Endothelial cell of umbilical vein (primary cell): ENCODE data around the gene EIF4G2. TPM values are rescaled to one million over a fixed set of nuclear protein-coding genes. Genes with fewer than 3 reads are reported as not detected.

Experiments used
- BruUV-seq: library from RNA; stranded (reverse); fragments of 400-500 nt; replicated peaks from 2 replicates; lab custom pipeline; 2021; lab: Mats Ljungman, UMichigan
- CTCF ChIA-PET: fragments of 300-600, 350-600 bp; sonication (Branson Sonifier 250); formaldehyde crosslinking; loops from one replicate; lab custom pipeline; 2021; ENCODE audit warnings: antibody characterized with exemption, inconsistent platforms; lab: Charles Lee
- POLR2A ChIA-PET: fragments of 300-600, 350-600 bp; sonication (Branson Sonifier 250); formaldehyde crosslinking; loops from one replicate; lab custom pipeline; 2021; ENCODE audit warnings: antibody characterized with exemption, inconsistent platforms; lab: Charles Lee
- DNase-seq: peaks from one replicate; pipeline ENCODE4 v3.0.0-alpha.2; 2011; ENCODE audit warnings: low read depth, low spot score
- FAIRE-seq: peaks from 2 replicates; lab custom pipeline; 2011; peaks lifted over from hg19 to GRCh38; lab: Jason Lieb, UNC
- H2AFZ ChIP-seq: 2 replicates; pipeline ENCODE4 v1.6.0; 2012; ENCODE audit warnings: low read depth, low read length, control low read depth, inconsistent platforms
- H3K27ac ChIP-seq: 2 replicates; pipeline ENCODE4 v1.5.1; 2011; ENCODE audit warnings: low read depth, mild to moderate bottlenecking, control low read depth, low read length, moderate library complexity; ENCODE audit not compliant: insufficient read depth
- H3K27me3 ChIP-seq, 2 experiments: 2 replicates each; pipeline versions ENCODE4 v1.6.0 to v1.6.1; 2011; ENCODE audit warnings: low read length in 2 of 2, mixed read lengths in 1 of 2; ENCODE audit not compliant: control insufficient read depth in 2 of 2, insufficient read depth in 2 of 2
- H3K36me3 ChIP-seq, 2 experiments: 2 replicates in 1 of 2; 3 replicates in 1 of 2; pipeline ENCODE4 v1.5.1; 2011; ENCODE audit warnings: low read length in 2 of 2, mild to moderate bottlenecking in 1 of 2, moderate library complexity in 1 of 2; ENCODE audit not compliant: control insufficient read depth in 2 of 2, insufficient read depth in 2 of 2; ENCODE audit errors: extremely low read depth in 1 of 2
- H3K4me1 ChIP-seq: 3 replicates; pipeline ENCODE4 v1.5.1; 2011; ENCODE audit warnings: mild to moderate bottlenecking, low read length; ENCODE audit not compliant: control insufficient read depth, insufficient read depth; ENCODE audit errors: extremely low read depth
- H3K4me2 ChIP-seq: 2 replicates; pipeline ENCODE4 v1.6.1; 2011; ENCODE audit warnings: low read length, control low read depth, mixed read lengths; ENCODE audit not compliant: insufficient read depth
- H3K4me3 ChIP-seq, 3 experiments: fragments of 200-600 bp in 1 of 3; sonication (generic), shearing (Covaris generic) in 1 of 3; replicated peaks in 1 of 3; 2 replicates each; pipeline ENCODE4 v1.5.1; 2011 to 2016; ENCODE audit warnings: control low read depth in 3 of 3, low read length in 3 of 3, mild to moderate bottlenecking in 2 of 3, inconsistent platforms in 1 of 3, low read depth in 1 of 3, moderate library complexity in 1 of 3; ENCODE audit not compliant: insufficient read depth in 1 of 3
- H3K79me2 ChIP-seq: 2 replicates; pipeline ENCODE4 v1.6.0; 2012; ENCODE audit warnings: low read length, inconsistent platforms; ENCODE audit not compliant: control insufficient read depth, insufficient read depth
- H3K9ac ChIP-seq: replicated peaks from 2 replicates; pipeline ENCODE3; 2011; ENCODE audit warnings: low read length, control low read depth; ENCODE audit not compliant: insufficient read depth; ENCODE audit errors: extremely low read depth
- H3K9me1 ChIP-seq: replicated peaks from 3 replicates; pipeline ENCODE4 v1.6.0; 2011; ENCODE audit warnings: mild to moderate bottlenecking, low read length; ENCODE audit not compliant: control insufficient read depth, insufficient read depth; ENCODE audit errors: extremely low read depth
- H3K9me3 ChIP-seq: replicated peaks from 2 replicates; pipeline ENCODE4 v1.5.1; 2012; ENCODE audit warnings: low read length, inconsistent platforms; ENCODE audit not compliant: control insufficient read depth, insufficient read depth
- H4K20me1 ChIP-seq: replicated peaks from 2 replicates; pipeline ENCODE3; 2011; ENCODE audit warnings: mild to moderate bottlenecking, low read length; ENCODE audit not compliant: control insufficient read depth, insufficient read depth; ENCODE audit errors: extremely low read depth
- FOS ChIP-seq: IDR thresholded peaks from 2 replicates; pipeline ENCODE4 v1.6.1; 2011; ENCODE audit warnings: mild to moderate bottlenecking, low read length, moderate library complexity, borderline replicate concordance; ENCODE audit not compliant: insufficient read depth
- GATA2 ChIP-seq: IDR thresholded peaks from 2 replicates; pipeline ENCODE4 v1.7.0; 2011; ENCODE audit warnings: low read depth, mild to moderate bottlenecking, moderate library complexity, mixed read lengths, low read length; ENCODE audit not compliant: insufficient read length, insufficient read depth
- JUN ChIP-seq: IDR thresholded peaks from 2 replicates; pipeline ENCODE4 v1.6.1; 2011; ENCODE audit warnings: borderline replicate concordance, low read depth; ENCODE audit not compliant: insufficient read length, insufficient read depth
- MYC ChIP-seq: IDR thresholded peaks from one replicate; pipeline ENCODE4 v1.6.1; 2011; ENCODE audit warnings: mild to moderate bottlenecking, low read depth, low read length
- POLR2A ChIP-seq: IDR thresholded peaks from 2 replicates; pipeline ENCODE4 v1.6.1; 2012; ENCODE audit warnings: low read depth, mild to moderate bottlenecking, control low read depth, low read length
- POLR2AphosphoS5 ChIP-seq: IDR thresholded peaks from 2 replicates; pipeline ENCODE4 v1.6.1; 2012; ENCODE audit warnings: low read depth, mild to moderate bottlenecking, control low read depth, low read length, moderate library complexity; ENCODE audit not compliant: insufficient read depth
- dilution Hi-C: fragments of 300-500 bp; cut with MboI; formaldehyde crosslinking; loops from one replicate; pipeline ENCODE4 v1.15.0; 2019; ENCODE audit warnings: low sequenced_read_pairs; ENCODE audit not compliant: extremely low pct_ligation_motif_present
- intact Hi-C: fragments of 100-400 bp; cut with micrococcal nuclease; formaldehyde crosslinking; loops from one replicate; pipeline ENCODE4 v1.10.0; 2022
- polyA plus RNA-seq, 4 experiments: library from polyadenylated mRNA; depleted of rRNA in 3 of 4; stranded (reverse) in 3 of 4; unstranded in 1 of 4; fragments of >200 nt; gene quantifications; 2 replicates each; pipeline versions ENCODE4 v1.2.1 to v1.2.3, GENCODE V29; 2011 to 2012; ENCODE audit warnings: missing spikeins in 1 of 4
- total RNA-seq: library from RNA; stranded (reverse); gene quantifications from 2 replicates; pipeline ENCODE4 v1.2.3, GENCODE V29; 2021

Gene EIF4G2
- total and polyA plus RNA-seq, 2 donors (not counting 3 experiments of a cell fraction or from before 2014, with no cell fraction given): 382 to 1,194 TPM

GRCh38 chr11:10803676-10804075 is 5.0 kb downstream of the EIF4G2 start:
- Histone ChIP-seq H3K27me3 (no peaks in the 10 kb centered on the region), H3K27ac (no peak overlapping the region), H3K9me1 (no peaks in the 10 kb centered on the region), H3K4me2 (no peak overlapping the region), H3K79me2 (peaks cover 66% of the 10 kb centered on the region), H3K9ac (no peak overlapping the region), H3K4me3 (no peak overlapping the region), H3K9me3 (no peaks in the 10 kb centered on the region), H3K4me1 (peaks cover 39% of the 10 kb centered on the region), H3K36me3 (peaks cover 64 to 79% of the 10 kb centered on the region in 2 experiments), H2AFZ (no peak overlapping the region), H4K20me1 (peaks cover 30% of the 10 kb centered on the region)
- dilution Hi-C loops (no loop called here), intact Hi-C loops (no loop called here)
- no peak for FAIRE-seq
- POLR2A ChIA-PET: interaction anchor here (2.0 kb wide), 1 partner anchor 8 kb away, joined by 7 read pairs; no protein-coding TSS in a partner anchor
- BruUV-seq: no TSS peak
- peak; percentile 5 for TF ChIP-seq FOS
- TF ChIP-seq JUN: no peak
- TF ChIP-seq GATA2: no peak
- DNase-seq: no peak
- CTCF ChIA-PET: interaction anchor here (1.1 to 4.2 kb wide), 5 partner anchors 11 to 224 kb away, joined by 3 to 17 read pairs (median 4); no protein-coding TSS in a partner anchor

GRCh38 chr11:10800292-10800691 is 8.4 kb downstream of the EIF4G2 start:
- POLR2A ChIA-PET: interaction anchor here (4.0 kb wide), 1 partner anchor 9 kb away, joined by 47 read pairs; the partner anchor contains the start of gene EIF4G2
- H2AFZ ChIP-seq: no peak overlapping the region
- no peaks in the 10 kb centered on the region for H3K9me1 ChIP-seq
- FAIRE-seq: no peak
- H3K36me3 ChIP-seq: peaks cover 62 to 90% of the 10 kb centered on the region in 2 experiments
- TSS peak; percentile 15 for BruUV-seq
- intact Hi-C loops: no loop called here
- H3K27me3 ChIP-seq: no peaks in the 10 kb centered on the region
- TF ChIP-seq FOS (no peak), POLR2AphosphoS5 (no peak), MYC (no peak), GATA2 (no peak), POLR2A (no peak)
- no peak overlapping the region for H3K27ac ChIP-seq
- H3K4me1 ChIP-seq: peaks cover 22% of the 10 kb centered on the region
- H3K4me2 ChIP-seq: no peak overlapping the region
- peaks cover 22% of the 10 kb centered on the region for H4K20me1 ChIP-seq
- no peak overlapping the region for H3K4me3 ChIP-seq
- no peak overlapping the region for H3K9ac ChIP-seq
- no peak for DNase-seq
- H3K9me3 ChIP-seq: no peaks in the 10 kb centered on the region
- peaks cover 35% of the 10 kb centered on the region for H3K79me2 ChIP-seq
- CTCF ChIA-PET: no interaction called here
- dilution Hi-C loops: no loop called here
